Stimulated activated naive B cell treated with anti-CD40 and anti-IgM and Interleukin-4, amounts not matched to agents 10 μg/mL and 1 μg/mL and 100 μg/mL, for 72 hours (primary cell): Measurements from ENCODE around the gene GON7.
"Not testable (repeated sequence)": the region's sequence is repeated elsewhere in the genome, so short reads cannot be mapped to it uniquely, and the experiment has no call there.

Source experiments
- ATAC-seq, 2 donors: fragments of 150-1000 bp; cut with Tn5 transposase; replicated peaks; 2 replicates each; pipeline ENCODE4 v1.10.0; 2021; ENCODE audit warnings: moderate library complexity in 1 of 2
- DNase-seq: peaks from one replicate; pipeline ENCODE4 v3.0.0; 2021
- H3K27ac Mint-ChIP-seq: one replicate; pipeline ENCODE4 v1.8.0; 2022; ENCODE audit warnings: mild to moderate bottlenecking, mixed read lengths
- H3K27me3 Mint-ChIP-seq, 2 donors: one replicate each; pipeline ENCODE4 v1.8.0; 2022; ENCODE audit warnings: mixed read lengths in 2 of 2
- H3K36me3 Mint-ChIP-seq, 2 donors: one replicate each; pipeline ENCODE4 v1.8.0; 2022; ENCODE audit warnings: mixed read lengths in 2 of 2, mild to moderate bottlenecking in 1 of 2
- H3K4me1 Mint-ChIP-seq, 2 donors: one replicate each; pipeline ENCODE4 v1.8.0; 2022; ENCODE audit warnings: mixed read lengths in 2 of 2, mild to moderate bottlenecking in 1 of 2
- H3K4me3 Mint-ChIP-seq, 2 donors: one replicate each; pipeline ENCODE4 v1.8.0; 2022; ENCODE audit warnings: mild to moderate bottlenecking in 2 of 2, mixed read lengths in 2 of 2, moderate library complexity in 1 of 2
- H3K9me3 Mint-ChIP-seq, 2 donors: one replicate each; pipeline ENCODE4 v1.8.0; 2022; ENCODE audit warnings: mixed read lengths in 2 of 2, mild to moderate bottlenecking in 1 of 2

Gene GON7

DNA sequence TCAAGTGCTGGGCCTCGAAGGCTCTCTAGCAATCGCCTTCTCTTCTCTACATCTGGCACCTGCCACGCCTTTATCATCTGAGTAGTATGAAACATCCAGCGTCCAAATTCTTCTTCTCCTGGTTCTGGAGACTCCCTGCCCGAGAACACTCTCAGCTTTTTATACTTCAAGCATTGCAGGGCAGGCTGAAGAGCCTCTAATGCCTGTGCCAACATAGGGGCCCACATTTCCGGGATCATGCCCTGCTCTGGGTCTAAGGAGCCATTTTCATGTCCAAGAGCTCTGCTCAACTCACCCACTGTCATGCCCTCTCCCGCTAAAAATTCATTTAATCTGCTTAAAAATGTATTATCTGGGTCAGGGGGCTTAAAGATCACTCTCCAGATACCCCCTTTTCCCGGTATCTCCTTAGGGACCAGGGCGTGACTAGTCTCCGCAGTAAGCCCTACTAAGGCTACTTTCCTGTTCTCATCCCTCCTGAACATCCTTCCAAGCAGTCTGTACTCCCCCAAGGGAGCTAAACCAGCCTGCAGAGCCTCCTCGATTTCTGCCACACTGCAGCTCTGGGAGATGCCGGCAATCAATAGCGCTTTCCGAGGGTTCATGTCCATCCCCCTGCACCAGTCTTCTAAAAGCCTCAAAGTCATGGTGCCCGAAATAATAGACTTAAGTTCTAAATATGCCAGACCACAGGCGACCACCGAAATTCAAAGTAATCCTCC lies 23.1 kb downstream of the GON7 start:
- Mint-ChIP-seq H3K4me3 (peak overlapping the region; percentile 90 to 93), H3K9me3 (no peaks in the 10 kb centered on the region), H3K27me3 (no peaks in the 10 kb centered on the region), H3K36me3 (peaks cover 7 to 12% of the 10 kb centered on the region in 2 donors), H3K27ac (peak overlapping the region; percentile 95), H3K4me1 (peaks cover 16 to 28% of the 10 kb centered on the region in 2 donors)
- ATAC-seq (no peak), DNase-seq (no peak)

DNA sequence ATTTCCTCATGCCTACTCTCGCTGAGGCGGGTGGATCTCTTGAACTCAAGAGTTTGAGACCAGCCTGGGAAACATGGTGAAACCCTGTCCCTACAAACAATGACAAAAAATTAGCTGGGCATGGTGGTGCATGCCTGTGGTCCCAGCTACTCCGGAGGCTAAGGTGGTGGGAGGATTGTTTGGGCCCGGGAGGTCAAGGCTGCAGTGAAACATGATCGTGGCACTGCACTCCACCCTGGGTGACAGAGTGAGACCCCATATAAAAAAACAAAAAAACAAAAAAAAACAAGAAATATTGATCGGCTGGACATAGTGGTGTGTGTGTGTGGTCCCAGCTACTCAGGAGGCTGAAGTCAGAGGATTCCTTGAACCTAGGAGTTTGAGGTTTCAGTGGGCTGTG lies 31.4 kb downstream of the GON7 start:
- DNase-seq (no peak), ATAC-seq (no peak)
- Mint-ChIP-seq H3K9me3 (no peaks in the 10 kb centered on the region), H3K4me1 (no peaks in the 10 kb centered on the region), H3K4me3 (no peak overlapping the region), H3K36me3 (no peaks in the 10 kb centered on the region), H3K27ac (no peak overlapping the region), H3K27me3 (peaks cover 0 to 10% of the 10 kb centered on the region in 2 donors)

DNA sequence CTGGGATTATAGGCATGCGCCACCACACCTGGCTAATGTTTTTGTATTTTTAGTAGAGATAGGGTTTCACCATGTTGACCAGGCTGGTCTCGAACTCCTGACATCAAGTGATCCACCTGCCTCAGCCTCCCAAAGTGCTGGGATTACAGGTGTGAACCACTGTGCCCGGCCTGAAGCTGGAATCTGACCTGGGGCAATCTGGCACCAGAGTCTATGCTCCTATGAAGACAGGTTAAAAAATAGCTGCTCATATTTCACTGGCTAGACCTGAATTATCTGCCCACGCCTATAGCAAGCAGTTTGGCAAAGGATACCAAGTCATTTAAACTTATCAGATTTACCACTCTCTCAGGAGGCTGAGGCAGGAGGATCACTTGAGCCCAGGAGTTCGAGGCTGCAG lies 32.1 kb downstream of the GON7 start:
- not testable (repeated sequence) for H3K9me3 Mint-ChIP-seq, DNase-seq, H3K27ac Mint-ChIP-seq, ATAC-seq, H3K4me1 Mint-ChIP-seq, H3K36me3 Mint-ChIP-seq, H3K4me3 Mint-ChIP-seq
- peaks cover 0 to 10% of the 10 kb centered on the region in 2 donors for H3K27me3 Mint-ChIP-seq

DNA sequence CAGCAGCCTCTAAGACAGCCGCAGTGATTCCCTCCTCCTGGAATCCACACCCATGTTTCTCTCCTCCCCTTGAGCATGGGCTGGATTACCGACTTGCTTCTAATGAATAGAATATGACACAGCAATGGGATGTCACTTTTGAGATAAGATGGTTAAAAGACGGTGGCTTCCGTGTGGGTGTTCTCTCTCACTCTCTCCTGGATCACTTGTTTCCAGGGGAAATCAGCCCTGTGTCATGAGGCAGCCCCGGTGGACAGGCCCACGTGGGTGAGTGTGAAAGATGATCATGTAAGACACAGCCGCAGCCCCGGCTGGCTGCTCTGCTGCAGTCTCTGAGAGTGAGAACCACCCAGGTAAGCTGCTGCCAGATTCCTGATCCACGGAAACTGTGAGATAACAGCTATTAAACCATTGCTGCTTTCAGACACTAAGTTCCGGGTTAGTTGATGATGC lies 32.9 kb downstream of the GON7 start:
- Mint-ChIP-seq H3K27ac (no peak overlapping the region), H3K9me3 (peaks cover 0 to 1% of the 10 kb centered on the region in 2 donors), H3K27me3 (peaks cover 0 to 10% of the 10 kb centered on the region in 2 donors), H3K36me3 (no peaks in the 10 kb centered on the region), H3K4me1 (no peaks in the 10 kb centered on the region), H3K4me3 (no peak overlapping the region)
- no peak for DNase-seq
- no peak for ATAC-seq

DNA sequence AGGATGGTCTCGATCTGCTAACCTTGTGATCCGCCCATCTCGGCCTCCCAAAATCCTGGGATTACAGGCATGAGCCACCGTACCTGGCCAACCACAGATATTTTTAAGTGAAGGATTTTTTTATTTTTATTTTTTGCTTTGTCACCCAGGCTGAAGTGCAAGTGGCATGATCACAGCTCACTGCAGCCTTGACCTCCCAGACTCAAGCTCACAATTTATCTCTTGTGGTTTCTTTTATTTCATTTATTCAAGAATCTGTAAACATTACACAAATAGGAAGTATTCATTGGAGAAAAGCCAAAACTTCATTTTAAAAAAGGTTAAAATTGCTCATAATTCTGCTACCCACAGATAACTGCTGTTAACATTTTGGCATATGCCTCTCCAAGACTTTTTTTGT lies 35.5 kb downstream of the GON7 start:
- Mint-ChIP-seq H3K4me3 (no peak overlapping the region), H3K36me3 (no peaks in the 10 kb centered on the region), H3K4me1 (no peaks in the 10 kb centered on the region), H3K27me3 (peaks cover 0 to 10% of the 10 kb centered on the region in 2 donors), H3K27ac (no peak overlapping the region), H3K9me3 (peaks cover 0 to 1% of the 10 kb centered on the region in 2 donors)
- no peak for ATAC-seq
- DNase-seq: no peak

DNA sequence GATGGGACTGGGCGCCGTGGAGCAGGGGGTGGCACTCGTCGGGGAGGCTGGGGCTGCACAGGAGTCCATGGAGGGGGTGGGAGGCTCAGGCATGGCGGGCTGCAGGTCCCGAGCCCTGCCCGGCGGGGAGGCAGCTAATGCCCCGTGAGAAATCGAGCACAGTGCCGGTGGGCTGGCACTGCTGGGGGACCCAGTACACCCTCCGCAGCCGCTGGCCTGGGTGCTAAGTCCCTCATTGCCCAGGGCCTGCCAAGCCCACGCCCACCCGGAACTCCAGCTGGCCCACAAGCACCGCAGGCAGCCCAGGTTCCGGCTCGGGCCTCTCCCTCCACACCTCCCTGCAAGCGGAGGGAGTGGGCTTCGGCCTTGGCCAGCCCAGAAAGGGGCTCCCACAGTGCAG lies 36.7 kb downstream of the GON7 start:
- H3K36me3 Mint-ChIP-seq, H3K9me3 Mint-ChIP-seq, H3K27ac Mint-ChIP-seq, H3K4me1 Mint-ChIP-seq, DNase-seq, ATAC-seq, H3K4me3 Mint-ChIP-seq: not testable (repeated sequence)
- peaks cover 0 to 10% of the 10 kb centered on the region in 2 donors for H3K27me3 Mint-ChIP-seq

DNA sequence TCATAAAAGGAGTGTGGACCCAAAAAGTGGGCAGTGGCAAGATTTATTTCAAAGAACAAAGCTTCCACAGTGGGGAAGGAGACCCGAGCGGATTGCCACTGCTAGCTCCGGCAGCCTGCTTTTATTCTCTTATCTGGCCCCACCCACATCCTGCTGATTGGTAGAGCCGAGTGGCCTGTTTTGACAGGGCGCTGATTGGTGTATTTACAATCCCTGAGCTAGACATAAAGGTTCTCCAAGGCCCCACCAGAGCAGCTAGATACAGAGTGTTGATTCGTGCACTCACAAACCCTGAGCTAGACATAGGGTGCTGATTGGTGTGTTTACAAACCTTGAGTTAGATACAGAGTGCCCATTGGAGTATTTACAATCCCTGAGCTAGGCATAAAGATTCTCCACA lies 37.2 kb downstream of the GON7 start:
- H3K4me1 Mint-ChIP-seq, H3K36me3 Mint-ChIP-seq, H3K27ac Mint-ChIP-seq, ATAC-seq, H3K9me3 Mint-ChIP-seq, H3K4me3 Mint-ChIP-seq, DNase-seq: not testable (repeated sequence)
- peaks cover 0 to 10% of the 10 kb centered on the region in 2 donors for H3K27me3 Mint-ChIP-seq

DNA sequence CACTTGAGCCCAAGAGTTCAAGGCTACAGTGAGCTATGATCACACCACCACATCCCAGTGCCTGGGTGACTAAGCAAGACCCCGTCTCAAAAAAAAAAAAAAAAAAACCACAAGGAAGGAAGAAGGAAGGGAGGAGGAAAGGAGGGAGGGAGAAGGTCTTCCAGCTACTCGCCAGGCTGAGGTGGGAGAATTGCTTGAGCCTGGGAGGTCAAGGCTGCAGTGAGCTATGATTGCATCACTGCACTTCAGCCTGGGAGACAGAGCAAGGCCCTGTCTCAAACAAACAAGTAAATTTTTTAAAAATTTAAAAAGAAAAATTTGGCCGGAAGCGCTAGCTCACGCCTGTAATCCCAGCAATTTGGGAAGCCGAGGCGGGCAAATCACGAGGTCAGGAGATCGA lies 38.3 kb downstream of the GON7 start:
- not testable (repeated sequence) for H3K36me3 Mint-ChIP-seq, H3K27me3 Mint-ChIP-seq, H3K4me1 Mint-ChIP-seq, ATAC-seq, H3K27ac Mint-ChIP-seq, H3K4me3 Mint-ChIP-seq, H3K9me3 Mint-ChIP-seq, DNase-seq

DNA sequence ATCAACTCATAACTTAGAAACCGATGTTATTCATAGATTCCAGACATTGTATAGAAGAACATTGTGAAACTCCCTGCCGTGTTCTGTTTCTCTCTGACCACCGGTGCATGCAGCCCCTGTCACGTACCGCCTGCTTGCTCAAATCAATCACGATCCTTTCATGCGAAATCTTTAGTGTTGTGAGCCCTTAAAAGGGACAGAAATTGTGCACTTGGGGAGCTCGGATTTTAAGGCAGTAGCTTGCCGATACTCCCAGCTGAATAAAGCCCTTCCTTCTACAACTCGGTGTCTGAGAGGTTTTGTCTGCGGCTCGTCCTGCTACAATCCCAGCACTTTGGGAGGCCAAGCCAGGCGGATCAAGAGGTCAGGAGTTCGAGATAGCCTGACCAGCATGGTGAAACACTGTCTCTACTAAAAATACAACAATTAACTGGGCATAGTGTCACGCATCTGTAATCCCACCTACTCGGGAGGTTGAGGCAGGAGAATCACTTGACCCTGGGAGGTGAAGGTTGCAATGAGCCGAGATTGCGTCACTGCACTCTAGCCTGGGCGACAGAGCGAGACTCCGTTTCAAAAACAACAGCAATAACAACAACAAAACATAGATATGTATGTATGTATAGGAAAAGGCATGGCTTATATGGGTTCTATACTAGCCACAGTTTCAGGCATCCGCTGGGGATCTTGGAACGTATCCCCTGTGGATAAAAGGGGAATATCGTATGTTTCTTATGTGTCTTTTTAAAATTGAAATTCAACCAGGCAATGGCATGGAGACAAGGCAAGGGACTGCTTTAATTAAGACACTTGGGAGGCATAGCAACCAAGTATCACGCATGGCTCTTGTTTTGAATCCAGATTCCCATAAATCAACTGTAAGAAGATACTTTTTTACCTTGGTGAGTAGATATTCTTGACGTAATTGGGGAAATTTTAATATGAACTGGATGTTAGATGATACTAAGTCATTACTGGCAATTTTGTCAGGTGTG lies 41.3 kb downstream of the GON7 start:
- DNase-seq, H3K27ac Mint-ChIP-seq, ATAC-seq, H3K27me3 Mint-ChIP-seq, H3K4me1 Mint-ChIP-seq, H3K36me3 Mint-ChIP-seq, H3K4me3 Mint-ChIP-seq, H3K9me3 Mint-ChIP-seq: not testable (repeated sequence)

DNA sequence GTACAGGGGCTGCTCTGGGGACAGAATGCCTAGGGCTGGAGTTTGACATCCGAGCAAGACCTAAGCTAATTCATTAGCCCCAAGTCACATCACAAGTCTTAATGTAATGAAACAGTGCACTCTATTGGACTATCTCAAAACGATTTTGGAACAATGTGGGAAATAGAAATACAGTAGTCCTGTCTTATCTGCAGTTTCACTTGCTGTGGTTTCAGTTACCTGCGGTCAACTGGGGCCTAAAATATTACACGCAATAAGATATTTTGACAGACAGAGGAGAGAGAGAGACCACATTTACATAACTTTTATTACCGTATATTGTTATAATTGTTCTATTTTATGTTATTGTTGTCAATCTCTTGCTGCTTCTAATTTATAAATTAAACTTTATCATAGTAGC lies 43.3 kb downstream of the GON7 start:
- no peaks in the 10 kb centered on the region for H3K4me1 Mint-ChIP-seq
- ATAC-seq (no peak), DNase-seq (no peak)
- no peaks in the 10 kb centered on the region for H3K27me3 Mint-ChIP-seq
- no peaks in the 10 kb centered on the region for H3K9me3 Mint-ChIP-seq
- no peaks in the 10 kb centered on the region for H3K36me3 Mint-ChIP-seq
- no peak overlapping the region for H3K27ac Mint-ChIP-seq
- H3K4me3 Mint-ChIP-seq: no peak overlapping the region

DNA sequence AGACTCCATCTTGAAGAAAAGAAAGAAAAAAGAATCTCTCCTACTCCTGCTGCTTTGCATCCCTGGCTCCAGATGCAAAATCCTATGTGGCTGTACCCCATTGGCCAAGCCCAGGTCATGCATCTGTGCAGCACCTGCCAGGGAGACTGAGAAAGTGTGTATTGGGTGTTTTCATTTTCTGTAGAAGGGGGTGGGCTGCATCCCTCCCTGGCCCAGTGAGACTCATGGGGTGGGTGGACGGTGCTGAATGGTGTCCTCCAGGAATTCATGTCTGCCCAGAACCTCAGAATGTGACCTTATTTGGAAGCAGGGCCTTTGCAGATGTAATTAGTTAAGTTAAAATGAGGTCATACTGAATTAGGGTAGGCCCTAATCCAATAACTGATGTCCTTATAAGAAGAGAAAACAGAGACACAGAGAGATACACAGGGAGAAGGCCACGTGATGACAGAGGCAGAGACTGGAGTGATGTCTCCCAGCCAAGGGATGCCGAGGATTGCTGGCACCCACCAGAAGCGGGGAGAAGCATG lies 45.4 kb downstream of the GON7 start:
- Mint-ChIP-seq H3K27me3 (no peaks in the 10 kb centered on the region), H3K4me3 (no peak overlapping the region), H3K36me3 (no peaks in the 10 kb centered on the region), H3K9me3 (no peaks in the 10 kb centered on the region), H3K4me1 (no peaks in the 10 kb centered on the region), H3K27ac (no peak overlapping the region)
- DNase-seq: no peak
- ATAC-seq: no peak

DNA sequence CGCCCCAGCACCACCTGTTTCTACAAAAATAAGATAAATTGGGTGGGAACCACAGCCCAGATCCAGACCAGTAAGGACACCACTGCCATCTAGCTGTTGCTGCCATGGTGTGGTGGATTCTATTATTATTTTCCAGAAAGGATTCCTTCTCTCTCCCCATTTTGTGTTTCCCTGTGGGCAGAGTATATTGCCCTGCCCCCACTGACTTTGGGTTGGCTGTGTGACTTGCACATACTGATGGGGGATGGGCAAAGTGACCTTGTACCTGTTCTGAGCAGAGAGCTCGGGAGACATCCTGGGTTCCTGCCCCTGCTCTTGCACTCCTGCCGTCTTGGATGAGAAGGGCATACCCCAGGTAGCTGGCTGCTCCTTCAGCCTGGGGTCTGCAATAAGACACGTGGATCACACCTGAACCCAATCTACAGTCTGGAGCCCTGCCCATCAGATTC lies 46.5 kb downstream of the GON7 start:
- Mint-ChIP-seq H3K4me3 (no peak overlapping the region), H3K27me3 (no peaks in the 10 kb centered on the region), H3K36me3 (no peaks in the 10 kb centered on the region), H3K9me3 (no peaks in the 10 kb centered on the region), H3K27ac (no peak overlapping the region), H3K4me1 (no peaks in the 10 kb centered on the region)
- DNase-seq (no peak), ATAC-seq (peak in 1 of 2 donors; percentile 53)

DNA sequence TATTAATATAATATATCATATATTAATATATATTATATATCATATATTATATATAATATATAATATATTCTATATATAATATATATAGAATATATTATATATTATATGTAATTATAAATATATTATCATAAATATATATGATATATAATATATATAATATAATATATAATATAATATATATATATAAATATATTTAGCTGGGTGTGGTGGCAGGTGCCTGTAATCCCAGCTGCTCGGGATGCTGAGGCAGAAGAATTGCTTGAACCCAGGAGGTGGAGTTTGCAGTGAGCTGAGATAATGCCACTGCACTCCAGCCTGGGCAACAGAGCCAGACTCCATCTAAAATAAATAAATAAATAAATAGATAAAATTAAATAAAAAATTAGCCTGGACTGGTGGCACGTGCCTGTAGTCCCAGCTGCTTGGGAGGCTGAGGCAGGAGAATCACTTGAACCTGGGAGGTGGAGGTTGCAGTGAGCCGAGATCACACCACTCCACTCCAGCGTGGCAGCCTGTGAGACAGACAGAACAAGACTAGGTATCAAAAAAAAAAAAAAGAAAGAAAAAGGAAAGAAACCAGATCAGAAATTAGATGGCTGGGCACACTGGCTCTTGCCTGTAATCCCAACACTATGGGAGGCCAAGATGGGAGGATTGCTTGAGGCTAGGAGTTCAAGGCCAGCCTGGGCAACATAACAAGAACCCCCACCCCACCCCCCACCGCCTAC lies 47.1 kb downstream of the GON7 start:
- ATAC-seq, H3K9me3 Mint-ChIP-seq, H3K36me3 Mint-ChIP-seq, DNase-seq, H3K4me3 Mint-ChIP-seq, H3K4me1 Mint-ChIP-seq, H3K27ac Mint-ChIP-seq, H3K27me3 Mint-ChIP-seq: not testable (repeated sequence)

DNA sequence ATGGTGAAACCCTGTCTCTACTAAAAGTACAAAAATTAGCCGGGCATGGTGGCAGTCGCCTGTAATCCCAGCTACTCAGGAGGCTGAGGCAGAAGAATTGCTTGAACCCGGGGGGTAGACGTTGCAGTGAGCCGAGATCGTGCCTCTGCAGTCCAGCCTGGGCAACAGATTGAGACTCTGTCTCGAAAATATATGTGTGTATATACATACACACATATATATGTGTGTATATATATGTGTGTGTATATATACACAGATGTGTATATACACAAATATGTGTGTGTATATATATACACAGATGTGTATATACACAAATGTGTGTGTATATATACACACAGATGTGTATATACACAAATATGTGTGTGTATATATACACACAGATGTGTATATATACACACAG lies 48.5 kb downstream of the GON7 start:
- H3K4me3 Mint-ChIP-seq, H3K4me1 Mint-ChIP-seq, ATAC-seq, H3K27me3 Mint-ChIP-seq, DNase-seq, H3K36me3 Mint-ChIP-seq, H3K27ac Mint-ChIP-seq, H3K9me3 Mint-ChIP-seq: not testable (repeated sequence)
